ENCODE measurements around the gene CCDC112. TPM values are rescaled to one million over a fixed set of nuclear protein-coding genes. Genes with fewer than 3 reads are reported as not detected.

Gene CCDC112
- total and polyA plus RNA-seq, 2 experiments from 2014 or later: 18.1 to 48.2 TPM

- H3K4me2 ChIP-seq: no peak overlapping the region
- Mint-ChIP-seq H3K9me3 (no peaks in the 10 kb centered on the region), H3K27ac (no peak overlapping the region), H3K4me3 (no peak overlapping the region), H3K27me3 (ENCODE audit: insufficient read depth, low read depth, poor library complexity) (no peaks in the 10 kb centered on the region), H3K4me1 (peaks cover 6% of the 10 kb centered on the region), H3K36me3 (ENCODE audit: low read depth) (no peaks in the 10 kb centered on the region)
- no peak for ATAC-seq
- no peak overlapping the region for H2AFZ ChIP-seq
- TF ChIP-seq ZNF114 (CRISPR knock-in tag; IDR thresholded peaks at IDR 0.05): no peak
- H3K27me3 ChIP-seq (ENCODE audit: insufficient read depth): no peaks in the 10 kb centered on the region
- H3K9me2 ChIP-seq (ENCODE audit: insufficient read depth): no peaks in the 10 kb centered on the region
- H3K4me3 ChIP-seq: no peak overlapping the region
- no peaks in the 10 kb centered on the region for H3K36me3 ChIP-seq (ENCODE audit: insufficient read depth)
- no peaks in the 10 kb centered on the region for H4K20me1 ChIP-seq (replicated peaks; ENCODE audit: insufficient read depth)
- no peak for DNase-seq (ENCODE audit: low spot score)
- H3K79me2 ChIP-seq (replicated peaks; ENCODE audit: insufficient read depth): no peaks in the 10 kb centered on the region
- no peaks in the 10 kb centered on the region; the same call in 1 of the 2 replicates for H3K4me1 ChIP-seq (ENCODE audit: insufficient read depth)
- H3K27ac ChIP-seq (ENCODE audit: low read depth): no peak overlapping the region
- H3F3A ChIP-seq (replicated peaks; ENCODE audit: low read depth): no peaks in the 10 kb centered on the region
These were observed 45.3 kb upstream of the CCDC112 start for GRCh38 chr5:115341745-115342144.

GRCh38 chr5:115338851-115339250 lies 42.4 kb upstream of the CCDC112 start:
- no peak overlapping the region for H2AFZ ChIP-seq
- no peaks in the 10 kb centered on the region for H3K27me3 Mint-ChIP-seq (ENCODE audit: insufficient read depth, low read depth, poor library complexity)
- H3K9me3 Mint-ChIP-seq: no peaks in the 10 kb centered on the region
- DNase-seq (ENCODE audit: low spot score) (no peak), ATAC-seq (no peak)
- no peak for TF ChIP-seq CREB1 (CRISPR knock-in tag; IDR thresholded peaks at IDR 0.05; ENCODE audit: low read depth)
- TF ChIP-seq POLR2AphosphoS5 (IDR thresholded peaks at IDR 0.05; ENCODE audit: low read depth): no peak
- TF ChIP-seq CTCF (conservative IDR thresholded peaks at IDR 0.05; ENCODE audit: low read depth in 2 of 2): no peak
- no peak for TF ChIP-seq REST (IDR thresholded peaks at IDR 0.05; ENCODE audit: unreplicated experiment)
- TF ChIP-seq EZH2phosphoT487 (IDR thresholded peaks at IDR 0.05; ENCODE audit: unreplicated experiment): no peak
- TF ChIP-seq NANOG (IDR thresholded peaks at IDR 0.05; ENCODE audit: borderline replicate concordance): no peak
- TF ChIP-seq ZNF331 (CRISPR knock-in tag; IDR thresholded peaks at IDR 0.05; ENCODE audit: low read depth): no peak
- no peaks in the 10 kb centered on the region for H3K36me3 Mint-ChIP-seq (ENCODE audit: low read depth)
- H4K20me1 ChIP-seq (replicated peaks; ENCODE audit: insufficient read depth): no peaks in the 10 kb centered on the region
- no peak overlapping the region for H3K27ac Mint-ChIP-seq
- peaks cover 6% of the 10 kb centered on the region for H3K4me1 Mint-ChIP-seq
- H3K27me3 ChIP-seq (ENCODE audit: insufficient read depth): no peaks in the 10 kb centered on the region
- H3K4me3 Mint-ChIP-seq: no peak overlapping the region
- no peak overlapping the region for H3K4me3 ChIP-seq
- no peak overlapping the region for H3K4me2 ChIP-seq
- H3K27ac ChIP-seq (ENCODE audit: low read depth): no peak overlapping the region
- no peaks in the 10 kb centered on the region for H3K79me2 ChIP-seq (replicated peaks; ENCODE audit: insufficient read depth)
- H3K9me2 ChIP-seq (ENCODE audit: insufficient read depth): no peaks in the 10 kb centered on the region; the same call in 1 of the 2 replicates
- H3K4me1 ChIP-seq (ENCODE audit: insufficient read depth): no peaks in the 10 kb centered on the region; the same call in 1 of the 2 replicates
- H3F3A ChIP-seq (replicated peaks; ENCODE audit: low read depth): no peaks in the 10 kb centered on the region
- H3K36me3 ChIP-seq (ENCODE audit: insufficient read depth): no peaks in the 10 kb centered on the region

All from GM23338 (cell line).